ENCODE measurements around the gene MYPN. TPM values are rescaled to one million over a fixed set of nuclear protein-coding genes. Genes with fewer than 3 reads are reported as not detected.

Gene MYPN
- total and polyA plus RNA-seq, 2 experiments from 2014 or later, result not detected

GRCh38 chr10:68074031-68074774 is 35.1 kb upstream of the MYPN start (continued):
- no peak for TF ChIP-seq ZNF462 (CRISPR knock-in tag; IDR thresholded peaks at IDR 0.05)
- TF ChIP-seq JUNB (IDR thresholded peaks at IDR 0.05; ENCODE audit: unreplicated experiment), result no peak
- no peak for TF ChIP-seq ETS1 (IDR thresholded peaks at IDR 0.05)
- TF ChIP-seq STAT1 (IDR thresholded peaks at IDR 0.05; ENCODE audit: unreplicated experiment), result no peak
- no peak for TF ChIP-seq ZNF331 (CRISPR knock-in tag; IDR thresholded peaks at IDR 0.05; ENCODE audit: low read depth)
- no peak for TF ChIP-seq CREB1 (CRISPR knock-in tag; IDR thresholded peaks at IDR 0.05; ENCODE audit: low read depth)
